Measurements from ENCODE around the gene RRAGD.

RRAGD gene, protein sequence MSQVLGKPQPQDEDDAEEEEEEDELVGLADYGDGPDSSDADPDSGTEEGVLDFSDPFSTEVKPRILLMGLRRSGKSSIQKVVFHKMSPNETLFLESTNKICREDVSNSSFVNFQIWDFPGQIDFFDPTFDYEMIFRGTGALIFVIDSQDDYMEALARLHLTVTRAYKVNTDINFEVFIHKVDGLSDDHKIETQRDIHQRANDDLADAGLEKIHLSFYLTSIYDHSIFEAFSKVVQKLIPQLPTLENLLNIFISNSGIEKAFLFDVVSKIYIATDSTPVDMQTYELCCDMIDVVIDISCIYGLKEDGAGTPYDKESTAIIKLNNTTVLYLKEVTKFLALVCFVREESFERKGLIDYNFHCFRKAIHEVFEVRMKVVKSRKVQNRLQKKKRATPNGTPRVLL

GRCh38 chr6:89412071-89413005, at the start of gene RRAGD:
Gene RRAGD (minus strand): TSS chr6:89412273. CDS start chr6:89411993, 280 bp downstream.
- peak; percentile 67 for DNase-seq

- DNase-seq = no peak
Measured at GRCh38 chr6:89460713-89461112, 48.6 kb upstream of the RRAGD start.

GRCh38 chr6:89459501-89459900, 47.4 kb upstream of the RRAGD start:
- no peak for DNase-seq

DNA sequence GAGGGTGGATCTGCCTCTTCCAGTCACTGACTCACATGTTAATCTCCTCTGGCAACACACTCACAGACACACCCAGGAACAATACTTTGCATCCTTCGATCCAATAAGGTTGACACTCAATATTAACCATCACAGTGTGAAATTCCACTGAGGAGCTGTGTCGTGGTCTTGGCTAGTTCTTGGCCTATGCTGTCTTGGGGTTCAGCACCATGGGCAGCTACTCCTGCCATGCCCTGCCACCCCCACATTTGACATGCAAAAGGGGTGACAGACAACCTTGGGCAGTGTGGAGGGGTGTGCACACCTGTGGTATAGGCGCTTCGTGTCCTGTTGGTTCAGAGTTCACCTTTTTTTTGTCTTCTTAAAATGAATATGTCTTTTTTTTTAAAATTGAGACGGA, 46.6 kb upstream of the RRAGD start:
- no peak for DNase-seq

DNA sequence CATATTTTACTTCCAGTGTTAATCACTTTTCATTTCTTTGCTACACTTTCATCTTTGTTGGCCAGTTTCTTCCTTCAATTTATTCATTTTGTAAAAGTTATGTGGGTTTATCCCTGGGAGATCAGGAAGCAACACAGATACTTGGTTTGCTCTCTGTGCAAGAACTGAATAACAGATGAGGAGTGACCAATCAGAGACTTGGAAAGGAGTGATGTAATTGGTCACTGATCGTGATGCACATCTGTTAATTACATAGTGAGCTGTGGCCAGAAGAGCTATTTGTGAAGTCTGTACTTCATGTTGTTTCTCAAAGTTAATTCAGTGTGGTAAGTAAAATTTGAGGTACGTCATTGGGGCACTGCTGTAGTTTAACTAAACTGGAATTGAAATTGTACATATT, 42.2 kb upstream of the RRAGD start:
- DNase-seq = no peak

- no peak for DNase-seq
Measured at GRCh38 chr6:89452281-89452680, 40.2 kb upstream of the RRAGD start.

DNA sequence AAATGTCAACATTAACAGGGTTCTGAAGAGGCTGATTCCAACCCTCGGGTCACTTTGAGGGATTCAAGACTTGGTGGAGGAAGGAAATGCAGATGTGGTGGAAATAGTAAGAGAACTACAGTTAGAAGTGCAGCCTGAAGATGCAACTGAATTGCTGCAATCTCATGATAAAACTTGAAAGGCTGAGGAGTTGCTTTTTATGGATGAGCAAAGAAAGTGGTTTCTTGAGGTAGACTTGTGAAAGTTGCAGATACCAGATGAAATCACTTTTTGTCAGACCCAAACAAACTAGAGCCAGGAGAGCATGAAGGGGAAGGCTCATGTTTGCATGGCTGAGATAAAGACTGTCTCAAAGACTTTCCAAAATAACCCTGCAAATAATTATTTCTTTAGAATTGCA, 37.1 kb upstream of the RRAGD start:
- DNase-seq = no peak

DNA sequence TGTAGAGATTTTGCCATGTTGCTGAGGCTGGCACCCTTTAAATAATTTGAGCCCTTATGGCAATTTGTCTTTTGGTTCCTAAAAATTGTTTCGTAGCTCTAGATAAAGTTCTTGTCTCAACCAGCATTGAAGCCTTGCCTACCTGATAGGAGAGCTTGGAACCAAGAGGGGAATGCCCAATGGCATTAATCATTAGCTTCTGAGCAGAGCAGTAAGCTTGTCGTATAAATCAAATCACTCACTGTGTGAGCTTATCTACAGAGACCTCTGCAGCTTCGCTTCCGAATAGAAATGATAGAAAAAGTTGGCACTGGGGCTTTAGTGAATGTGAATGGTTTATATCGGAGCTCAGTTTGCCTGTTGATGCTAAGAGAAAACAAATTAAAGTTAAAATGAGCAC, 31.6 kb upstream of the RRAGD start:
- no peak for DNase-seq

DNA sequence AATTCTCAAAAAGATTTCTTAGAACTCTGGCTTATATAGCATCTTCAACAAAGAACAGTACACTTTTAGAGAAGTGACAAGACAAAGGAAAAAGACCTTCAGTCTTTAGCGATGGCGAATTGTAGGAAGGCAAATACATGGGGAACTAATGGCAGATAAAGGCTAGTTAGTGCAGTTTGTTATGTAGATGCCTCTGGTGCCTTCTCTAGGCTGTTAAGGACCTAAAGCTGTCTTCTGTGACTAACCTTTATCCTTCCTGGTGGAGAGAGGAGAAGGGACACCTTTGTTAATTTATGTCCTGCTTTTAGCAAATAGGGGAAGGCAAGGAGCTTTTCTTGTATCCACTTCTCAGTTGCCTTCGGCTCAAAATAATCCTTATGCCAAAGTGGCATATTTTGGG, 28.1 kb upstream of the RRAGD start:
- no peak for DNase-seq

GRCh38 chr6:89439014-89439413, 26.9 kb upstream of the RRAGD start:
- no peak for DNase-seq

DNA sequence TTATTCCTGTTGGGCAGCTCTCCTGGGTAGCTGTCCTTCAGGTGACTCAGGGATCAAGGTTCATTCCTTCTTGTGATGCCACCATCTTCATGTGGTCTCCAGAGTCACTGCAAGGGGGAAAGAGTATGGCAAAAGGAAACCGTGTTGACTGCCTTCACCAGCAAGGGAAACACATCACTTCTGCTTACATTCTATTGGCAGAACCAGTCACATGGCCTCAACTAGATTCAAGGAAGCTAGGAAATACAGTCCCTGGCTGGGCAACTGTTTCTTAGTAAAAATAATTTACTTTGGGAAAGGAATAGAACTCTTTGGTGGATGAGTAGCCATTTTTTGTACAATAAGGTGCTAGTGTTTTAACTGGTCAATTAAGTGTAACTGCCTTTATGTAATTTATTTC, 26.2 kb upstream of the RRAGD start:
- DNase-seq = no peak

GRCh38 chr6:89436226-89436625, 24.2 kb upstream of the RRAGD start:
- DNase-seq = no peak

DNA sequence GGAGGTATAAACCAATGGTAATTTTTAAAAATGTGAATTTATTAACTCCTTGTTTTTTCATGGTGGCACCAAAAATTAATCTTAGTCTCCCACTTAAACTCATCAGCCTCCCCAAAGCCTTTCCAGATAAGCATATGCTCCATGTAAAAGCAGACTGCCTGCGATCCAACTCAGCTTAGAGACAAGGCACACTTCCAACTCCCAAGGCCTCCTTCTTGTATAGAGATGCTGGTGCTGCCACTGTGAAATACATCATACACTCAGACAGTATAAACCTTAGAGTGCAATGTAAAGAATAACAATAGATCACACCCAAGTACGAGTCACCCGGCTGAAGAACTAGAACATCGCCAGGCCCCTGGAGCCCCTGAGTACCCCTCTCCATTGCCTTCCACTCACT, 22.9 kb upstream of the RRAGD start:
- no peak for DNase-seq

DNA sequence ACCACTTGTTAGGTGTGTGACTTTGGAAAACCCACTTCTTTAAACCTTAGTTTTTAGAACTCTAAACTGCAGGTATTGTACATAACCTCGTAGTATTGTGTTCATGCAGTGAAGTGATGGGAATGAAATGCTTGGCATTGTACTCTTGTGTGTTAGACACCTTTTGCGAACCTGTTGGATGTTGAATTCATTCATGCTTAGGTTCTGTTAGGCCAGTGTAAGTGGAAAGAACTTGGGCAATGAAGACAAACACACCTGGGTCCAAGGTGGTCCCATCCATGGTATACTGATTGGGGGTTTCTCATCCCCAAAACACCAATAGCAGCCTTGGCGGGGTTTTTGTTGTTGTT, 22.1 kb upstream of the RRAGD start:
- no peak for DNase-seq

DNA sequence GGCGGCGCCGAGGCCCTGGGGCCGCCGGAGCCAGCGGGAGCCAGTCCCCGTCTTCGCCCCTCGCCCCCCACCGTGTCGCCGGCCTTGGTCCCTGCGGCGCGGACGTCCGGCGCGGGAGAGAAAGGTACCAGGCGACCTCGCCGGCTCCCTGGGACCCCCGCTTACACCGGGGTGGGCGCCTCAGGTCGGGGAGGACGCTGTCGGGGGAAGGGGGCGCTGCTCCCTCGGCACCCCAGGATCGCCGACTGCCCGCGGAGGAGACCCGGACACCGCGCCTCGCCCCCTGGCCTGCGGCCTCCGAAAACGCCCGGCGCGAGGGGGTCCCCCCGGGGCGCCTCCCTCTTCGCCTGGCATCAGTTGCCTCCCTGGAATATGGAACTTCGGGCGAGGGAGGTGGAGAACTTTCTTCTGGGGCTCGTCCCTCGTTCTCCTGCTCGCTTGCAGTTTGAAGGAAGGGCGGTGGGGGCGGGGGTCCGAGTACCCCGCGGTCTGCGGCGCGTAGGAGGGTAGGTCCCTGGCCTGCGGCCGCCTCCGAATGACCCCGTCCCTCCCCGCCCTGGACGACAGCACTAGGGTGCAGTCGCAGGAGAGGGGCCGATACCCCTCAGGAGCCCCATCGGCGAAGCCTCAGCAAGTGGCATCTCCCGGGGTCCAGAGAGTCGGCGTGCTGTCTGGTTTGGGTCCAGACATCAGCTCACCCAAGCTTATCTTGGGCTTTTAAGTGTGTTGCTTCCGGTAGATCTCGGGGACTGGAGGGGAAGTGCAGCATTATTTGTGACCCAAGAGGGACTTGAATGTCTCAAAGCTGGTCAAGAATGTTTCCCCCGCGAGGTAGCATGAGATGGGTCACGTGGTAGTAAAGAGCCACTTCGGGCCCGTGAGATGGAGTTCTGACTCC, 21.4 kb upstream of the RRAGD start:
- peak; percentile 11 for DNase-seq

DNA sequence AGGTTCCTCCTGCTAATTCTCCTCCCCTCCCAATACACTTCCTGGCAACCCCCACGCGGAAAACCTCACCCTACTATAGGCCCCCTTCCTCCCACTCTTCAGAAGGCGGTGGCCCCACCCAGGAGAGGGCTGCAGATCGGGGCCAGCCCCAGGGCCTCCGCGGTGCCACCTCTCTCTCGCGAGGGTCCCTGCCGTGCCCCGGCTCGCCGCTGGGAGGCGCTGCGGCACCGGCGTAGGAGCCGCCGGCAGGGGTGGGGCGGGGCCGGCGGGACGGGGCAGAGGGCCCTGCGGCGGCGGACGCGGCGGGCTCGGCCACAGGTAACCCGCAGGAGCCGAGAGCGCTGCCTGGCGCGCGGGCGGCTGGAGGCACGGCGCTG, 20.8 kb upstream of the RRAGD start, which contains the start of gene ANKRD6:
TSS of gene ANKRD6 (plus strand) at position 278 of the 377 bp plus-strand sequence. CDS start 133,825 bp downstream, outside the sequence.
- peak; percentile 84 for DNase-seq

DNA sequence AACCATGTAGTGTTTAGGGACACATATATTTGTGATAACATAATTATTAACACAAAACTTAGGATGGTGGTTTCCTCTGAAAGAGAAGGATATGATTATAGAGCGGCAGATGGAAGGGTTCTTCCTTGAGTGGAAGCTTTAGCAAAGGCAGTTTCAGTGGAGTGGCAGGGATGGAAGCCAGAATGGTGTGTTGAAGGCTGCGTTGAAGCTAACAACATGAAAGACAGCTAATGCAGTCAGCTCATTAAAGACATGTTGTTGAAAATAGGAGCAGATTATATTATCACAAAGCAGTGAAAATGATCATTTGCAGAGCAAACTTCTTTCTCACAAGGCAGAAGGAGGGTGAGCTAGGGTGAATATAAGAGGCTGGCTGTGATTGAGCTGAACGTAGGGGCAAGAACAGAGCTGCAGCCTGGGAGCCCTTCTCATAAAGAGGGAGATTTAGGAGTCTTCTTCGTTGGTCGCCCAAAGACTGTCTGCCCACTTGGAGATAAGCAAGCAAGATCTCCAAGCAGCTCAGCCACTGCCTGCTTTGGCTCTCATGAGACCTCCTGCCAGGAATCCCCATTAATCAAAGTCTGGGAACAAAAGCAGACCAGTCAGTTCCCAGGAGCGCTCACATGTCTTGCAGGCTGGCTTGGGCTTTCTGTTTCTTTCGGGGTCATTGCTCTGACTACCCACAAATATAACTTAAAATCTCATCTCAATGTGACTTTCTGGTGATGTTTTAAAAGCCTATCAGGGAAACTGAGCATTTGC, 18.3 kb upstream of the RRAGD start:
- no peak for DNase-seq

GRCh38 chr6:89416796-89417195, 4.7 kb upstream of the RRAGD start:
- no peak for DNase-seq

GRCh38 chr6:89415185-89415584, 3.1 kb upstream of the RRAGD start:
- no peak for DNase-seq

GRCh38 chr6:89414215-89414614, 2.1 kb upstream of the RRAGD start:
- no peak for DNase-seq

DNA sequence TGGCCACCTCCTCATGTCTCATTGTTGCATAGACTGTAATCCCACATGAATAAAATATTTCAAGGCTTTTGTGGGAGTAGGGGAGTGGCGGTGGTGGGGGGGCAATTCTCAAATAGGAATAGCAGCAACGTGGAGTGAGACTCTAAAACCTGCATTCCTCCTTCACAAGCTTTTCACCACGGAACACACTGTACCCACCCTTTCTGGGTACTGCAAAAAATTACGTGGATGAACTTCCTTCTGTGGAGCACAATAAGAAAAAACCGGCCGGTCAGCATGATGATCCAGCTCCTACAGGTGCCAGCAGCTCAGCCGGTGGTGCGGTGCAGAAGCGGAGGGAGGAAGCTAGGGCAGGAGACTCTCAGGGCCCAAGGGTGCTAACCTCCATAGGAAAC, 930 bp upstream of the RRAGD start:
- DNase-seq = no peak
